ENCODE results near the gene STAT2. TPM values are rescaled to one million over a fixed set of nuclear protein-coding genes. Genes with fewer than 3 reads are reported as not detected.

STAT2 gene
- total and polyA plus RNA-seq, 9 of the 15 experiments (the other 6 are each of a cell fraction or from before 2014, with no cell fraction given): 15.5 to 46.9 (median 40.1) TPM

DNA sequence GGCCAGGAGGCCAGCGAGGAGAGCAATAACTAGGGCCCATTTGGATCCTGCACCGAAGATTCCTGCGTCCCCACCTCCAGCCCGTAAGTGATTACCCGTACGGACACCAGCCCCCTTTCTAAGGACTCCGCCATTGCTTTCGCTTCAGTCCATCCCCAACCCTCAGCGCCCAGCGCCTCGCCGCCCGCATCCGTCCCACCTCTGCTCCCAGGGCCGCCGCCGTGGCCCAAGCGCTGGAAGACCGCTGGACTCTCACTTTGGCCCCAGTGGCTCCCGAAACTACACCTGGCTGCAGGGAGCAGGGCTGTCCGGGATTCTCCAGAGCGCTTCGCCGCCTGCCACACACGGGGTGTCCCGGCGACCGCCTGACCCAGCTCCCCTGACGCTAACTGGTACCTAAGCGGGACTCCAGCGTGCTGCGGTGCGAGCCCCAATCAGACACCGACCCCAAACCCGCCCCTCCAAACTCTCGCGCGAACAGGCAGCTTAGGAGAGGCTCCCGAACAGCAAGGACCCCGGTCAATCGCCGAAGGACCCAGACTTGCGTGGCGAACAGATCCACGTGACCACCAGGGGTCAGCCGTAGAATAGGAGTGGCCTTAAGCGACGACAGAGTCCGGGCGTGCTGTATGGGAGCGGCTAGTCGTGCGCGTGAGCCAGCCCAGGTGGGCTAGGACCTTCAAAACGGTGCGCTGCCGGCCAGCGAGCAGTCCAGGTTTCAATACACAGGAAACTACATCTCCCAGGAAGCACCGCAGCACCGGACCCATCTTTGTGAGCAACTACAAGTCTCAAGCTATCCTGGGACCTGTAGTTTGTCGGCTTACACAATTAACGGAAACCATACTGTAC lies 44.1 kb downstream of the STAT2 start, which contains the start of gene CNPY2 (continued):
- no peak; the same call in 1 of the 2 replicates for TF ChIP-seq CREB1 (IDR thresholded peaks at IDR 0.05)
- peak; percentile 77 for TF ChIP-seq CREB1 (CRISPR knock-in tag; IDR thresholded peaks at IDR 0.05)
- TF ChIP-seq THRAP3 (IDR thresholded peaks at IDR 0.05; ENCODE audit: borderline replicate concordance): no peak
- TF ChIP-seq ZNF232 (CRISPR knock-in tag; IDR thresholded peaks at IDR 0.05): peak; percentile 66; the same call in 1 of the 2 replicates
- TF ChIP-seq HMG20A (CRISPR knock-in tag; conservative IDR thresholded peaks at IDR 0.05): no peak
- TF ChIP-seq PRPF4 (IDR thresholded peaks at IDR 0.05; ENCODE audit: insufficient read depth, low read depth, low read length, poor library complexity, severe bottlenecking): no peak
- TF ChIP-seq MTF1 (CRISPR knock-in tag; IDR thresholded peaks at IDR 0.05; ENCODE audit: borderline replicate concordance): no peak
- TF ChIP-seq, protein P1, sequence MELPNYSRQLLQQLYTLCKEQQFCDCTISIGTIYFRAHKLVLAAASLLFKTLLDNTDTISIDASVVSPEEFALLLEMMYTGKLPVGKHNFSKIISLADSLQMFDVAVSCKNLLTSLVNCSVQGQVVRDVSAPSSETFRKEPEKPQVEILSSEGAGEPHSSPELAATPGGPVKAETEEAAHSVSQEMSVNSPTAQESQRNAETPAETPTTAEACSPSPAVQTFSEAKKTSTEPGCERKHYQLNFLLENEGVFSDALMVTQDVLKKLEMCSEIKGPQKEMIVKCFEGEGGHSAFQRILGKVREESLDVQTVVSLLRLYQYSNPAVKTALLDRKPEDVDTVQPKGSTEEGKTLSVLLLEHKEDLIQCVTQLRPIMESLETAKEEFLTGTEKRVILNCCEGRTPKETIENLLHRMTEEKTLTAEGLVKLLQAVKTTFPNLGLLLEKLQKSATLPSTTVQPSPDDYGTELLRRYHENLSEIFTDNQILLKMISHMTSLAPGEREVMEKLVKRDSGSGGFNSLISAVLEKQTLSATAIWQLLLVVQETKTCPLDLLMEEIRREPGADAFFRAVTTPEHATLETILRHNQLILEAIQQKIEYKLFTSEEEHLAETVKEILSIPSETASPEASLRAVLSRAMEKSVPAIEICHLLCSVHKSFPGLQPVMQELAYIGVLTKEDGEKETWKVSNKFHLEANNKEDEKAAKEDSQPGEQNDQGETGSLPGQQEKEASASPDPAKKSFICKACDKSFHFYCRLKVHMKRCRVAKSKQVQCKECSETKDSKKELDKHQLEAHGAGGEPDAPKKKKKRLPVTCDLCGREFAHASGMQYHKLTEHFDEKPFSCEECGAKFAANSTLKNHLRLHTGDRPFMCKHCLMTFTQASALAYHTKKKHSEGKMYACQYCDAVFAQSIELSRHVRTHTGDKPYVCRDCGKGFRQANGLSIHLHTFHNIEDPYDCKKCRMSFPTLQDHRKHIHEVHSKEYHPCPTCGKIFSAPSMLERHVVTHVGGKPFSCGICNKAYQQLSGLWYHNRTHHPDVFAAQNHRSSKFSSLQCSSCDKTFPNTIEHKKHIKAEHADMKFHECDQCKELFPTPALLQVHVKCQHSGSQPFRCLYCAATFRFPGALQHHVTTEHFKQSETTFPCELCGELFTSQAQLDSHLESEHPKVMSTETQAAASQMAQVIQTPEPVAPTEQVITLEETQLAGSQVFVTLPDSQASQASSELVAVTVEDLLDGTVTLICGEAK (IDR thresholded peaks at IDR 0.05): no peak
- TF ChIP-seq, protein P1 (CRISPR knock-in tag; IDR thresholded peaks at IDR 0.05): no peak
- TF ChIP-seq ELF1 (tag; IDR thresholded peaks at IDR 0.05): no peak
- no peak for TF ChIP-seq ZNF696 (CRISPR knock-in tag; conservative IDR thresholded peaks at IDR 0.05)
- TF ChIP-seq, protein P2, sequence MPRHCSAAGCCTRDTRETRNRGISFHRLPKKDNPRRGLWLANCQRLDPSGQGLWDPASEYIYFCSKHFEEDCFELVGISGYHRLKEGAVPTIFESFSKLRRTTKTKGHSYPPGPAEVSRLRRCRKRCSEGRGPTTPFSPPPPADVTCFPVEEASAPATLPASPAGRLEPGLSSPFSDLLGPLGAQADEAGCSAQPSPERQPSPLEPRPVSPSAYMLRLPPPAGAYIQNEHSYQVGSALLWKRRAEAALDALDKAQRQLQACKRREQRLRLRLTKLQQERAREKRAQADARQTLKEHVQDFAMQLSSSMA (CRISPR knock-in tag; IDR thresholded peaks at IDR 0.05): no peak
- TF ChIP-seq RNF2 (IDR thresholded peaks at IDR 0.05): no peak
- TF ChIP-seq, protein P3, sequence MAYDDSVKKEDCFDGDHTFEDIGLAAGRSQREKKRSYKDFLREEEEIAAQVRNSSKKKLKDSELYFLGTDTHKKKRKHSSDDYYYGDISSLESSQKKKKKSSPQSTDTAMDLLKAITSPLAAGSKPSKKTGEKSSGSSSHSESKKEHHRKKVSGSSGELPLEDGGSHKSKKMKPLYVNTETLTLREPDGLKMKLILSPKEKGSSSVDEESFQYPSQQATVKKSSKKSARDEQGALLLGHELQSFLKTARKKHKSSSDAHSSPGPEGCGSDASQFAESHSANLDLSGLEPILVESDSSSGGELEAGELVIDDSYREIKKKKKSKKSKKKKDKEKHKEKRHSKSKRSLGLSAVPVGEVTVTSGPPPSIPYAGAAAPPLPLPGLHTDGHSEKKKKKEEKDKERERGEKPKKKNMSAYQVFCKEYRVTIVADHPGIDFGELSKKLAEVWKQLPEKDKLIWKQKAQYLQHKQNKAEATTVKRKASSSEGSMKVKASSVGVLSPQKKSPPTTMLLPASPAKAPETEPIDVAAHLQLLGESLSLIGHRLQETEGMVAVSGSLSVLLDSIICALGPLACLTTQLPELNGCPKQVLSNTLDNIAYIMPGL (CRISPR knock-in tag; IDR thresholded peaks at IDR 0.05): no peak; the same call in 1 of the 2 replicates
- TF ChIP-seq SRSF3 (IDR thresholded peaks at IDR 0.05; ENCODE audit: insufficient read depth, low read length): no peak
- TF ChIP-seq FOXK1 (CRISPR knock-in tag; IDR thresholded peaks at IDR 0.05; ENCODE audit: borderline replicate concordance): 0 out of 2 replicates have a peak, but pooled peaks have one; percentile 60
- peak; percentile 9 for TF ChIP-seq RBM39 (optimal IDR thresholded peaks at IDR 0.05; ENCODE audit: low read depth, low read length)

All from K562 (cell line).